ENCODE results near the gene HSD17B4.
"Not testable (repeated sequence)": the region's sequence is repeated elsewhere in the genome, so short reads cannot be mapped to it uniquely, and the experiment has no call there.

HSD17B4 gene

GRCh38 chr5:119501671-119502179 is 49.4 kb downstream of the HSD17B4 start:
- TF ChIP-seq SNAI2 (CRISPR knock-in tag; IDR thresholded peaks at IDR 0.05): no peak
- no peak for TF ChIP-seq RARB (CRISPR knock-in tag; IDR thresholded peaks at IDR 0.05)
- TF ChIP-seq ZFP30 (CRISPR knock-in tag; IDR thresholded peaks at IDR 0.05): no peak
- no peak for TF ChIP-seq ESRRG (CRISPR knock-in tag; IDR thresholded peaks at IDR 0.05)
- no peak for TF ChIP-seq CREB5 (CRISPR knock-in tag; IDR thresholded peaks at IDR 0.05; ENCODE audit: low read depth)
- TF ChIP-seq TOX (CRISPR knock-in tag; IDR thresholded peaks at IDR 0.05; ENCODE audit: borderline replicate concordance): no peak
- TF ChIP-seq TCF4 (CRISPR knock-in tag; IDR thresholded peaks at IDR 0.05; ENCODE audit: borderline replicate concordance): no peak
- TF ChIP-seq TSHZ2 (CRISPR knock-in tag; IDR thresholded peaks at IDR 0.05): no peak
- no peak for TF ChIP-seq CSDC2 (CRISPR knock-in tag; IDR thresholded peaks at IDR 0.05)
- no peak for TF ChIP-seq ISL1 (CRISPR knock-in tag; IDR thresholded peaks at IDR 0.05)
- TF ChIP-seq ARNTL (CRISPR knock-in tag; IDR thresholded peaks at IDR 0.05; ENCODE audit: borderline replicate concordance, low read depth): no peak
- no peak for TF ChIP-seq PATZ1 (CRISPR knock-in tag; IDR thresholded peaks at IDR 0.05; ENCODE audit: borderline replicate concordance)
- no peak for TF ChIP-seq ZC3H10 (CRISPR knock-in tag; IDR thresholded peaks at IDR 0.05)
- TF ChIP-seq, protein P1, sequence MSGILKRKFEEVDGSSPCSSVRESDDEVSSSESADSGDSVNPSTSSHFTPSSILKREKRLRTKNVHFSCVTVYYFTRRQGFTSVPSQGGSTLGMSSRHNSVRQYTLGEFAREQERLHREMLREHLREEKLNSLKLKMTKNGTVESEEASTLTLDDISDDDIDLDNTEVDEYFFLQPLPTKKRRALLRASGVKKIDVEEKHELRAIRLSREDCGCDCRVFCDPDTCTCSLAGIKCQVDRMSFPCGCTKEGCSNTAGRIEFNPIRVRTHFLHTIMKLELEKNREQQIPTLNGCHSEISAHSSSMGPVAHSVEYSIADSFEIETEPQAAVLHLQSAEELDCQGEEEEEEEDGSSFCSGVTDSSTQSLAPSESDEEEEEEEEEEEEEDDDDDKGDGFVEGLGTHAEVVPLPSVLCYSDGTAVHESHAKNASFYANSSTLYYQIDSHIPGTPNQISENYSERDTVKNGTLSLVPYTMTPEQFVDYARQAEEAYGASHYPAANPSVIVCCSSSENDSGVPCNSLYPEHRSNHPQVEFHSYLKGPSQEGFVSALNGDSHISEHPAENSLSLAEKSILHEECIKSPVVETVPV (CRISPR knock-in tag; IDR thresholded peaks at IDR 0.05): no peak
- ATAC-seq: no peak

- peak; percentile 97 for TF ChIP-seq ZNF8 (CRISPR knock-in tag; IDR thresholded peaks at IDR 0.05)
- ATAC-seq: not testable (repeated sequence)
These were observed 51.6 kb downstream of the HSD17B4 start for GRCh38 chr5:119503939-119504338.

DNA sequence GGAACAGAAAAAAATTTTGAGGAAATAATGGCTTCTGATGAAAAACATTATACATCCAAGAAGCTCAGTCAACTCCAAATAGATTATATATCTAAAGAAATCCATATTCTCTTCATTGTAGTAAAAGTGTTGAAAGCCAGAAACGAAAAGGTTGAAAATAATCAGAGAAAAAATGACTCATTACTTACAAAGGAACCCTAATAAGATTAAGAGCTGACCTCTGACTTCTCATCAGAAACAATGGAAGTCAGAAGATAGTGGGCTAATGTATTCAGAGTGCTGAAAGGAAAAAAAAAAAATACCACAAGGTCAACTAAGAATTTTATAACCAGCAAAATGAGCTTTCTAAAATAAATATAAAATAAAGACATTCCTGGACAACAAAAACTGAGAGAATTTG is 60.0 kb downstream of the HSD17B4 start:
- TF ChIP-seq CREB5 (CRISPR knock-in tag; IDR thresholded peaks at IDR 0.05; ENCODE audit: low read depth): no peak
- no peak for TF ChIP-seq SNAI2 (CRISPR knock-in tag; IDR thresholded peaks at IDR 0.05)
- TF ChIP-seq, protein P1 (CRISPR knock-in tag; IDR thresholded peaks at IDR 0.05): no peak
- no peak for TF ChIP-seq ZNF70 (CRISPR knock-in tag; IDR thresholded peaks at IDR 0.05)
- no peak for TF ChIP-seq ARNTL (CRISPR knock-in tag; IDR thresholded peaks at IDR 0.05; ENCODE audit: borderline replicate concordance, low read depth)
- no peak for TF ChIP-seq GLIS3 (CRISPR knock-in tag; IDR thresholded peaks at IDR 0.05)
- TF ChIP-seq ZC3H10 (CRISPR knock-in tag; IDR thresholded peaks at IDR 0.05): no peak
- no peak for TF ChIP-seq ISL1 (CRISPR knock-in tag; IDR thresholded peaks at IDR 0.05)
- TF ChIP-seq ESRRG (CRISPR knock-in tag; IDR thresholded peaks at IDR 0.05): no peak
- no peak for TF ChIP-seq TOX (CRISPR knock-in tag; IDR thresholded peaks at IDR 0.05; ENCODE audit: borderline replicate concordance)
- no peak for TF ChIP-seq TSHZ2 (CRISPR knock-in tag; IDR thresholded peaks at IDR 0.05)
- TF ChIP-seq ZFP3 (CRISPR knock-in tag; IDR thresholded peaks at IDR 0.05): no peak
- TF ChIP-seq PPARA (CRISPR knock-in tag; IDR thresholded peaks at IDR 0.05; ENCODE audit: borderline replicate concordance): no peak
- no peak for TF ChIP-seq ZNF565 (CRISPR knock-in tag; conservative IDR thresholded peaks at IDR 0.05; ENCODE audit: low read depth)
- no peak for TF ChIP-seq BACH2 (CRISPR knock-in tag; IDR thresholded peaks at IDR 0.05; ENCODE audit: borderline replicate concordance)
- no peak for TF ChIP-seq TCF4 (CRISPR knock-in tag; IDR thresholded peaks at IDR 0.05; ENCODE audit: borderline replicate concordance)
- no peak for TF ChIP-seq ZFP30 (CRISPR knock-in tag; IDR thresholded peaks at IDR 0.05)
- no peak for ATAC-seq

Data from SK-N-SH treated with all-trans-retinoic acid at 6 μM for 48 hours (cell line).